Left renal pelvis (tissue), 4 donors: ENCODE results near the gene MRPL11. TPM values are rescaled to one million over a fixed set of nuclear protein-coding genes. Genes with fewer than 3 reads are reported as not detected.
A peak's percentile ranks its signal among the peaks of the same experiment; 100 is the strongest.
"Not testable (repeated sequence)": the region's sequence is repeated elsewhere in the genome, so short reads cannot be mapped to it uniquely, and the experiment has no call there.

ENCODE experiments used
- DNase-seq, 4 donors: peaks; one replicate each; pipeline ENCODE4 v3.0.0-alpha.2; 2013; ENCODE audit warnings: low read depth in 4 of 4, low spot score in 3 of 4
- polyA plus RNA-seq, 4 donors: library from polyadenylated mRNA; unstranded; fragments of 120-200 nt; gene quantifications; one replicate each; pipeline ENCODE4 v1.2.1, GENCODE V29; 2013; ENCODE audit not compliant: insufficient read length in 4 of 4

MRPL11 gene
- polyA plus RNA-seq, 4 donors, result 56.8 to 82.2 (median 72.2) TPM

DNA sequence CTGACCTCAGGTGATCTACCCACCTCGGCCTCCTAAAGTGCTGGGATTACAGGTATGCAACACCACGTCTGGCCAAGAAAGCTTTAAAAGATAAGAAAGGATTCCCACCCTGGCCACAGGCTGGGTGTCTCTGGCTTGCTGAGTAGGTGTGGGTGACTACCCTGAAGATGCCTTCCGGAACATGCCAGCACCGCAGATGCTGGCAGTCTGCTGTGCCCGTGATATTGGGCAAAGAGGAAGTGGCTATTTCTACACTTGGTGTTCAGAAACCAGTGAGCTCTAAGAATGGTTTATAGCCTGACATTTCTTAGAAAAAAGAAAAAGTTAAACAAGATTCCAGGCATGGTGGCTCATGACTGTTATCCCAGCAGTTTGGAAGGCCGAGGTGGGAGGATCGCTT lies 6.1 kb downstream of the MRPL11 start:
- DNase-seq, result no peak

DNA sequence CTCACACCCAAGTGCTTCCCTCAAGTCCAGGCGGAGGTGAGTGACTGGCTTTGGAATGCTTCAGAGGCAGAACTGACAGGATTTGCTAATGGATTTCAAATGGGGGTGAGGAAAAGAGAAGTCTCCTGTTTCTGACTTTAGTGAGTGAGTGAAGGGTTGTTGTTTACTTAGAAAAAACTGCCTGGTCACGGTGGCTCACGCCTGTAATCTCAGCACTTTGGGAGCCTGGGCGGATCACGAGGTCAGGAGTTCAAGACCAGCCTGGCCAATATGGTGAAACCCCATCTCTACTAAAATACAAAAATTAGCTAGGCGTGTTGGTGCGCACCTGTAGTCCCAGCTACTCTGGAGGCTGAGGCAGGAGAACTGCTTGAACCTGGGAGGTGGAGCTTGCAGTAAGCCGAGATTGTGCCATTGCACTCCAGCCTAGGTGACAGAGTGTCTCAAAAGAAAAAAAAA lies 6.7 kb downstream of the MRPL11 start:
- DNase-seq, result not testable (repeated sequence)

DNA sequence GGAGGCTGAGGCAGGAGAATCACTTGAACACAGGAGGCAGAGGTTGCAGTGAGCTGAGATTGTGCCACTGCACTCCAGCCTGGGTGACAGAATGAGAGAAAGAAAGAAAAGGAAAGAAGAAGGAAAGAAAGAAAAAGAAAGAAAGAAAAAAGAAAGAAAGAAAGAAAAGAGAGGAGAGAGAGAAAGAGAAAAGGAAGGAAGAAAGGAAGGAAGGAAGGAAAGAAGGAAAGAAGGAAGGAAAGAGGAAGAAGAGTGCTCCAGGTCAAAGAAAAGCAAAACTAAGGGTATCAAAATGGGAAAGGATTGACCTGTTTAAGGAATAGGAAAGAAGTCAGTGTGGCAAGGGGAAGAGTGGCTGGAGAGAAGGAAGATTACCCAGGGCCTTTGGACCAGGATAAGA lies 7.4 kb downstream of the MRPL11 start:
- not testable (repeated sequence) for DNase-seq

DNA sequence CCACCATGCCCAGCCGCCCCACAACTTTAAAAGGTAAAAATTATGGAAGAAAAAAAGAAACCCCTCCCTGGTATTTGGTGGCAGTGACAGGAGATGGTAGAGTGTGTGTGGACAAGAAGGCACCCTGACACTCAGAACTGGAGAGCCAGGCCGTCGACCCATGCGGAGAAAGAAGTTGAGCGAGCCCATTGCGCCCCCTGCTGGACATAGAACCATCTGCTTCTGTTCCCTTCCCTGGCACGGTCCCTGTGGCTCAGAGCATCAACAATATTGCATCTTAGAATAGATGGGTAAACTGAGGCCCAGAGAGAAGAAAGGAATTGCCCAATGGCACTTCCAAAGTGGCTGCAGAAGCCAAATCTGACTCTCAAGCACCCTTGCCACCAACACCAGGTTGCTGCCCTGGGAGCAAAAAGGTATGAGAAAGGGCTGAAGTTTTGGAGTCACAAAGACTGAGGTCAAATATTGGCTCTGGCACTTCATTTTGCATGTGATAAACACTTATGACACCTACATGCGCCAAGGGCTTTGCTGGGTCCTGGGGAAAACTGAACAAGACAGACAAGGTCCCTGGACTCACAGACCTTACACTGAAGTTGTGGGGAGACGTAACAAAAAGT lies 8.6 kb downstream of the MRPL11 start:
- peak in 1 of 4 donors; percentile 29 for DNase-seq

DNA sequence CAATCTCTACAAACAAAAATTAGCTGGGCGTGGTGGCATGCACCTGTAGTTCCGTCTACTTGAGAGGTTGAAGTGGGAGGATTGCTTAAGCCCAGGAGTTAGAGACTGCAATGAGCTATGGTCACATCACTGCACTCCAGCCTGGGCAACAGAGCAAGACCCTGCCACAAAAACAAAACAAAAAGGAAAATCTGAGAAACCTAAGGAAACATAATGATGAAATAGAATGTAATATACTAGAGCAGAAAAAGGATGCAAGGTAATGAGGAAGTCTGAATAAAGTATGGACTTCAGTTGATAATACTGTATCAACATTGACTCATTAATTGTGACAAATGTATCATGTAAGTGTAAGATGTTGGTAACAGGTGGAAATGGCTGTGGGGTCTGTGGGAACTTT lies 9.7 kb downstream of the MRPL11 start:
- no peak for DNase-seq

DNA sequence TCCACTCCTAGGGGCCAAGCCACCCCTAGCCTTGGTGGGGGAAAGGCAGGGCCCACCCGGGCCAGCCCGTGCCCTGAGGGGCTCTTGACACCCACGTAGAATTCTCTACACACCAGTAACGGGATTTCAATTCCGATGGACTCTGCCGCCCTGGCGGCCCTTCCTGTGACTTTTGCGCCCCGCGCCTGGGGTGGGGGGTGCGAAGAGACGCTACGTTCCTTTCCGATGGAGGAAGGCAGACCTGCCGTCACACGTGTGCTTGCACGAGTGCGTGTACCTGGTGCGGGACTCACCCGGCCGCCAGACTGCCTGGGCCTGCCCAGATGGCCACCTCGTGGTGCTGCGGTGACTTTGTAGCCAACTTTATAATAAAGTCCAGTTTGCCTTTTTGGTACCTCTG lies 12.3 kb downstream of the MRPL11 start:
- DNase-seq, result no peak

DNA sequence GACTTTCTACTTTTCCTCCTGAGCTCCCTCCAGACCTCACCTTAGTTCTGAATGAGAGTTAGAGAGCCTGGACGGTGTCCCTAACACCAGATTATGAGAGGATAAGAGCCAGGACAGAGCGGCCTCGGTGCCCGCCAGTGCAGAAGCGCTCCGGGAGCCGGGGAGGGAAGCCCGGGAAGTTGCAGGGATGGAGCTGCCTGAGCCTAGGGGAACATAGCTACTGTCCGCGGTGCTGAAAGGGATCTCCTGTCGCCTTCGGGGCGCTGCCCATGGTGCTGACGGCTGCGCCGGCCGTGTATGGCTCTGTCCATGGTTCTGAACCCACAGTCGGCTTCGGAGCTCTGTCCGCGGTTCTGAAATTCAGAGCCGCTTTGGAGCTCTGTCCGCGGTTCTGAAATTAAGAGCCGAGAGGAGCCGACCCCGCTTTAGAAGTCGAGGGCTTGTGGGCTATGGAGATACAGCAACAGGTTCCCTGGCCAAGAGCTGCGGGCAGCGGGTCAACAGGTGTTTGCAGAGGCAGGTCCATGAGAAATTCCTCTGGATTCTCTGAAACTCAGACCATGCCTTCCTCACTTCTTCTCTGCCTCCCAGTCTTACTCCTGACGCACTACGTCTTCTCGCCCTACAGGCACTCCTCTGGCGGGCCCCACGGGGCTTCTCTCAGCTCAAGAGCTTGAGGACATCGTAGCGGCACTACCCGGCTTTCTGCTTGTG lies 17.0 kb downstream of the MRPL11 start:
- DNase-seq, result peak; percentile 84 to 87 (median 86)

DNA sequence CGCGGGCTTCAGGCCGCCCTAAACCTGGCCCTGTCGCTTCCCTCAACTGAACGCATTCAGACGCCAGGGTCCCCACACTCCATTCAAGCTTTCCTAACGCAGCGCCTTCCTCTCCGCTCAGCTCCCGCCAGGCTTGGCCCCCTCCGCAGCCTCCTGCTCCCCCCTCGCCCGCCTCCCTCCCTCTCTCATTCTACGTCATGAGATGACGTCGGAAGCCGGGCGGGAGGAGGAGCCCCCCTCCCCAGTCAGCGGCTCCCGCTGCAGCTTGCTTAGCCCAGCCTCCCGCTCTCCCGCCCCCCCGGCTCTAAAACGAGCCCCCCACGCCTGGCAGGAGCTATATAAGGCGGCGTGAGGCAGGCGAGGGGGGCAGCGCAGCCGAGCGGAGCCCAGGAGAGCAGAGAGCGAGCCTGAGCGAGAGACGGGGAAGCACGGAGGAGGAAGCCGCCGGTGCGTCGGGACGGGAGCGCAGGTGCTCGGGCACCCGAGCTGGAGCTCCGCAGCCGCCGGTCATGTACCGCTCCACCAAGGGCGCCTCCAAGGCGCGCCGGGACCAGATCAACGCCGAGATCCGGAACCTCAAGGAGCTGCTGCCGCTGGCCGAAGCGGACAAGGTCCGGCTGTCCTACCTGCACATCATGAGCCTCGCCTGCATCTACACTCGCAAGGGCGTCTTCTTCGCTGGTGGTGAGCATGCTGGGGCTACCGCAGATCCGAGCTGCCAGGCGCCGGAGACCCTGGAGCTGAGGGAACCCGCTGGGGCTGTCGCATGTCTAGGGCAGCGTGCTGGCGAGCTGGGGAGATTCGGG lies 17.8 kb downstream of the MRPL11 start, which contains the start of gene NPAS4:
NPAS4 (plus strand) TSS at position 365 of the 806 bp plus-strand sequence; CDS start at position 510, 145 bp downstream.
- DNase-seq, result no peak

DNA sequence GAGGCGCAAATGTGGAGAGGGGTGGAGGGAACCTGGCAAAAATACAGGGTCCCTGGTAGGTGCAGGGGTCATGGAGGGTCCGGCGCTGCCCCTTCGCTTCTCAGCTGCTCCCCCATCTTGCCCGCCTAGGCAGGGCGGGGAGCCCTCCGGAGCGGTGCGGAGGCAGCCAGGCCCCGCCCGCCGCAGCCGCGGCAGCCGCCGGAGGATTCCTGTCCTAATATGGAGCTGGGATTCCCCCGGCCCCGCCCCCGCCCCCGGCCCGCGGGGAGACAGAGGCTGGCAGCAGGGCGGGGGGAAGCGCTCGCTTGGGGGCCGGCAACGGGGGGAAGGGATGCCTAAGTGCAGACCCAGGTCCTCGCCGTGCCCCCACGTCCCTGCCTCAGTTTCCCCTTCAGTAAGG lies 18.8 kb downstream of the MRPL11 start:
- DNase-seq, result no peak

DNA sequence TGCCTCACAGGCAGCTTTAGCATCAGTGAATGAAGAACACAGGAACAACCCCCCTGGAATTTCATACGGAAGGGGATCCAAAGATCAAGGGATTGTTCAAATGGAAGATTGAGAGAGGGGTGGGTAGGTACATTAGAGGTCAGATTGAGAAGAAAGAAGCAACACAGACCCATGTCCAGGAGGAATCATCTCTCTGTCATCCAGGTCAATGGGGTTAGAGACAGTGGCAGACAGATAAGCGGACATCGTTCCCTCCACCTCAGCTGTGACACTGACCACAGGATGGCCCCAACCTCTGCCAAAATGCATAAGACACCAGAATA lies 19.7 kb downstream of the MRPL11 start:
- DNase-seq, result no peak

DNA sequence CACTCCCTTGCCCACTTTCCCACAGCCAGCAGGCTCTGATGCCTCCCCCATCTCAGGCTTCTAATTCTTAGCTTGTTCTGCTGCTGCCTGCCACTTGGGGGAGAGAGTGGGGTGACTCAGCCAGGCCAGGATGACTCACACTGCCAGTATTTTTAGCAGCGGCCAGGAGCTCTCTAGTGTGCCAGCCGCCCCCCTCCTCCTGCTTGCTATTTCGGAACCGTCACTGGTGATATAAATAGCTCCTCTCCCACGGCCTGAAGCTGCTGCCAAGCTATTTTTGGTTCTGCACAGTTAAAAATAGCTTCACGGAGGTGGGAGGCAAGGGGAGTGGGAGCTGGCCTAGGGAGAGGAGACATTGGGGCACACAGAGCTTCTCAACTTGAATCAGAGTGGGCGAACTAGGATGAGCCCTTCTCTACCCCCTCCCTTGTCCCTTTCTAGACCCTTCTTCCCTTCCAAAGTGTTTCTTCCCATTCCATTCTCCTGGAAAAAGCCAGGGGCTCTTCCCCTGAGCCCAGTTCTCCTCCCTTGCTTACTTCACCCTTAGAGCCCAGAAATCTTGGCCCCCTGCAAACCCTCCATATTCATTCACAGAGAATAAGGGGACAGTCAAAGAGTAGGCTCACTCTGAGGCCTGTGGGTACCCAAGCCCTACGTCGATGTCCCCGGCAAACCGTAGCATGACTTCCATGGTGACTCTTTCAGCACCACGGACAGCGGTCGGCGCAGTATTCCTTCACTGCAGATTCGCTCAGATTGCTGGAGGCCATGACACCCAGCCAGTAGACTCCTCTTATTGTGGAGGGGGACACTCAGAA lies 20.3 kb downstream of the MRPL11 start:
- DNase-seq, result peak; percentile 42 to 58 (median 54)

DNA sequence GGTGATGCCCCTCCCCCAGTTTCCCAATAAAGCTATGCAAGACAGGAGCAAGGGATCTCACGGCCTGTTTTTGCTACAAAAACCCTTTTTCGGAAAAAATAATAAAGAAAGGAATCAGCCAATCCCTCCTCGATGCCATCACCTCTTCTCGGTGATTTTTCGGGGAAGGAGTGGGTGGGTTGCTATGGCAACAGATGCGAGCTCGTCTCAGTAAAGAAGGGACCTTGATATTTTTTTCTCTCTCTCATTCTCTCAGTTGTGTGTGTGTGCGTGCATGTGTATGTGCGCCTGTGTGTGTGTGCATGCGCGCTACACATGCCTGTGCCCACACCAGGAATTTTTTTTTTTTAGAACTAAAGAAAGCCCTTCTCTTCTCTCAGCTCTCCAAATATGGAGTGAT lies 21.6 kb downstream of the MRPL11 start:
- DNase-seq, result no peak

DNA sequence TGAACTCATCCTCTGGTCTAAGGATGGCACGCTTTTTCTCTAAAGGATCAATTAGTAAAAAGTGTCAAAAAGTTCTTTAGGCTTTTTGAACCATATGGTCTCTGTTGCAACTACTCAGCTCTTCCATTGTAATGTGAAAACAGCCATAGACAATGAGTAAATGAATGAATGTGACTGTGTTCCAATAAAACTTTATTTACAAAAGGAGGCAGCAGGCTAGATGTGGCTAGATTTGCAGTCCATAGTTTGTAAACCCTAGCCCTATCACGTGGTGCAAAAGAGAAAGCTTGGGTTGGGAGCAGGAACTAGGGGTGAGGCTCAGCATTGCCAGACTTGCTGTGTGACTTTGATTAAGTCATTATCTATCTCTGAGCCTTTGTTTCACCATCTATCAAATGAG lies 23.2 kb downstream of the MRPL11 start:
- DNase-seq, result no peak

DNA sequence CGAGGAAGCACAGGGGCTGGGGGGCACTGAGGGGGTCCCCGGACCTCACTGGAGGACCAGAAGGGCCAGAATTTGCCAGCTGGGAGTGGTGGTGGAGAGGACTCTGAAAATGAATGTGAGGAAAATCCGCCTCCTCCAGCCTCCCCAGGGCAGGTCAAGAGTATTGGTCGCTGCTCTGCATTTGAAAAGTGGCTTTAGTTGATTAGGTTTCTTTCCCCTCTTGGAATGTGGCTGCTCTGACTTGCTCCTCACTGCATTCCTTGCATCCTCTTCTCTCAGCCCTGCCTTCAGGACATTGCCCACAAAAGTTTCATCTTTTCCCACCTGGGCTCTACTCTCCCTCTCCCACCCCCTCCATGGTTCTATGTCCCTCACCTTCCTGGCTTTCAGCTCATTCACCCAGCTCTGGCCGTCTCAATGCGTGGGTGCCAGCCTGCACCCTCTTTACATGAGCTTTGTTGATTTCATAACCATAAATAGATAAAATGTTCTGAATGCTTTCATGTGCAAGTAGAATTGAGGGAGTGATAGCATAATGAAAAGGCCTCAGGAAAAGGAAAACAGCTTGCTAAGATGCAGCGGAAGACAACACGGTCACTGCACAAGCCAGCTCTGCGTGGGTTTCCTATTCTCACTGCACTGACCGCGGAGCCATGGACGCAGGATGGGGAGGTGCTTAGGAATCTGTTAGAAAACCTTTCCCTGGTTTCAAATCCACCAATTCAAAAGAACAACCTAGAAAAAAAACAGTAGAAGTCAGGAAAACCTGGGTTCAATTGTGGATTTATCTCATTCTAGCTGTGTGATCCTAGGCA lies 24.3 kb downstream of the MRPL11 start:
- no peak for DNase-seq

DNA sequence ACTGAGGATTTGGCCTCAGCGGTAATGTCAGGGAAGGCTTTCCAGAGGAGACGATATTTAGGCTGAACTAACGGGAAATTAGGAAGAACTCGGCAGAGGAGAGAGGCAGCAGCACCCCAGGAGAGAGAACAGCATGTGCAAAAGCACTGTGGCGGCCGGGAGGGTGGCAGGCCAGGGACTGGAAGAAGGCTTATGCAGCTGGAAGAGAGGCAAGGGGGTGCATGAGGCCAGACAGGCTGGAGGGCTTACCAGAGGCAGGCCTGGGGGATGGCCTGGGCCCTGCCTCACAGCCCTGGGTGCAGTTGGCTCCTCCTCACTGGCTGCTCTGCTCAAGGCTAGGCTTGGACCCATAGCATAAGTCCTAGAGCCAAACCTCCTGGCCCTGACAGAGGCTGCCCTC lies 25.5 kb downstream of the MRPL11 start:
- DNase-seq, result no peak

DNA sequence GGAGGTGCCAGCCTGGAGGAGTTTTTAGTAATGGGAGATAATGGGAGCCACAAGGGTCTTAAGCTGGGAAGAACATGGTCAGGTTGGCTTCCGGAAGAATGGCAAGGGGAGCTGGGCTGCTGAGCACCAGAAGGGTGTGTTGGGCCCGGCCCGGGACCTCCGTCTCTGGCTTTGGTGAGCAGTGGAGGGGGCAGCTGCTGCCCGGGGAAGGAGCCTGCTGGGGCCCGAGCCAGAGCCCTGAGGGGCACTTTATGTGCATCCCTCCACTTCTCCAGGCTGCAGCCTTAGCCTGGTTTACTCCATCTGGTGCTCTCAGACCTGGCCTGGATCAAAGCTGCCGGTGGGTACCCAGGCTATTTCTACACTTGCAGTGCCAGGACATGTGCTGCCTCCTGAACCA lies 26.5 kb downstream of the MRPL11 start:
- DNase-seq, result no peak

DNA sequence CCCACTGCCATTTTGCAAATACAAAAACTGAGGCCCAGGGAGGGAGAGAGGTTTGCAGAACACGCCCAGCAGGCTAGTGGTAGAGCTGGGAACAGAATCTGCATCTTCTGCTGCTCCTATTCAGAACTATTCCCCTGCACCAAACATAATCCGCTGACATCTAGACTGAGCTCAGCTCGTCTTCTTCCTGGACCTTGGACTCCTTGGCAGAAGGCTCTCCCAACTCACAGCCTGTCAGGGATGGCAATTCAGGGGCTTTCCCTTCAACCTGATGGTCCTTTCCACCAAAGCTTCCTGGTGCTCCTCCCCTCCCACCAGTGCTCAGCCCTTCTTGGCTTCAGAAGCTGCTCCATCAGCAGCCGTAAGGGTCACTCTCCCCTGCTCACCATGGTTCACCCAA lies 27.3 kb downstream of the MRPL11 start:
- DNase-seq, result no peak

DNA sequence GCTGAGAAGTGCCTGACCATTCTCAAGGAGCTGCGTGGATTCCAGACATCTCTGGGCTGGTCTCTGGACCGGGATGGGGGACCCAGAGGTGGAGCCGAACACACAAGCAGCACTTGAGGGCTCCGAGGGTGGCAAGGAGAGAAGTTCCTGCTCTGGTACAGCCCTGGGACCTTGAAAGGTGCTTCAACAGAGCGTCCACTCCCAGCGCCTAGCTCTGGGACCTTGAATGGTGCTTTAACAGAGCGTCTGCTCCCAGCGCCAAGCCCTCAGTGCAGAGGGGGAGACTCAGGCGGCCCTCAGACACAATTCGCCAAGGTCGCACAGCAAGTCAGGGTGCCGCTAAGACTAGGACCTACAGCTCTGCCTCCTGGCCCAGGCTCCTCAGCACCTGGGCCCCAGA lies 28.5 kb downstream of the MRPL11 start:
- DNase-seq, result no peak

DNA sequence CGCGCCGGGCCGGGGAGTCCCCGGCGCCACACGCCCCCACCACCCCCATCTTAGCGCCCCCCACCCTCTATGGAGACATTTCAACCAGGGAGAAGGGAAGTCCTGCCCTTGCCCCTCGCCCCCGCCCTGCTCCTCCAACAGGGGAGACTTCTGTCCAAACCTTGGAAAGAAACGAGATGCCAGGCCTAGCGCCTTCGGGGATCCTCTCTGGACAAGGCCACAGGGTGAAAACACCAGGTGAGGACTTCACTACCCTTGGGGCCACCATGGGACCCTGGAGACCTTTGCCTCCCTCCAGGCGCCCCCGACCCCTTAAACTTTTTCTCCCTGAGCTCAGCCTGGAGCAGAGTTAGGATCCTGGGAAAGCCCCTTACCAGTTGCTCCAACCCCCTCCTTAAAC lies 29.4 kb downstream of the MRPL11 start:
- DNase-seq, result no peak
